Measurements from ENCODE around the gene ATP1A2. TPM values are rescaled to one million over a fixed set of nuclear protein-coding genes. Genes with fewer than 3 reads are reported as not detected.
A peak's percentile ranks its signal among the peaks of the same experiment; 100 is the strongest.

The ATP1A2 gene
- total RNA-seq, 1 donor from 2014 or later, result 401 TPM

- intact Hi-C loops (cut with micrococcal nuclease), result no loop called here
Measured at GRCh38 chr1:160070243-160071163, 45.1 kb upstream of the ATP1A2 start.

DNA sequence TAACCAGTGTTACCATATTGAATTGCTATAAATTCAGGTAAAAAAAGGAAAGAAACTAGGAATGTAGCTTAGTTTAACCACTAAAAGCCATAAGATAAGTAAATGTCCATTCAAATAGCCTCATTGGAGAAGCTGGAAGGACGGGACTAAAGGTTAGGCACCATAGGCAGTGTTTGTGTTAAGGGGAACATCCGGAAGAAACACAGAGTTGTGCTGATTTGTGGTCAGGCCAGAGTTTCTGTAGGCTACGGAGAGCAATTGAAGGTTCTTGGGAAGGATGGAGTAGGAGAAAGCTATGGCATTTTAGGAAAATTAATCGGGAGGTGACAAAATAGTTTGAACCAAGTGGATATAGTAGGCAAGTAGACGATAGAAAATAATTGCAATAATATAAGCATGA, 44.3 kb upstream of the ATP1A2 start:
- DNase-seq, result no peak
- TF ChIP-seq CTCF (IDR thresholded peaks at IDR 0.05; ENCODE audit: borderline replicate concordance), result no peak
- peaks cover 13% of the 10 kb centered on the region for H3K4me1 ChIP-seq
- no peak overlapping the region for H3K4me3 ChIP-seq
- H3K36me3 ChIP-seq, result no peaks in the 10 kb centered on the region
- H3K27ac ChIP-seq (replicated peaks), result no peak overlapping the region
- intact Hi-C loops (cut with micrococcal nuclease), result no loop called here
- H3K27me3 ChIP-seq (ENCODE audit: low read depth), result peaks cover 45% of the 10 kb centered on the region
- no peaks in the 10 kb centered on the region for H3K9me3 ChIP-seq (replicated peaks)

More at GRCh38 chr1:160070243-160071163, 45.1 kb upstream of the ATP1A2 start:
- Histone ChIP-seq H3K9me3 (replicated peaks) (no peaks in the 10 kb centered on the region), H3K36me3 (no peaks in the 10 kb centered on the region), H3K27me3 (ENCODE audit: low read depth) (peaks cover 38% of the 10 kb centered on the region), H3K27ac (replicated peaks) (no peak overlapping the region), H3K4me3 (peak overlapping the region; percentile 65), H3K4me1 (peaks cover 13% of the 10 kb centered on the region)
- peak; percentile 79 for DNase-seq
- no peak for TF ChIP-seq CTCF (IDR thresholded peaks at IDR 0.05; ENCODE audit: borderline replicate concordance)

DNA sequence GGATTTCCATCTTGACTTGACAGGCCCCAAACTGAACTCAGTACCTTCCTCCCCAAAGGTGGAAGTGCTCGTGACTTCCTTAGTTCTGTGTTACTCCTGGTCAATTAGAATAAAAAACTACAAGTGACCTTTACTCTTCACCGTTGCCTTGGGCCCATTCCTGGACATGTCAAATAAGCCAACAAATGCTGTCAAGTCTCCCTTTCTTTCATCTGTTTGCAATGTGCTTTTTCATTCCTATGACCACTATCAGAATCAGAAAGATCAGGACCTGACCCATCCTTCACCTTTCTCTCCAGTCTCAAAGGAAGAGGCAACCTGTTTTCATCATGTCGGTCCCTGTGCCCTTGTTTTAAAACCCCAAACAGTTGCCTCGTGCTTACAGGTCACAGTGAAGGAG, 40.7 kb upstream of the ATP1A2 start:
- Histone ChIP-seq H3K4me3 (no peak overlapping the region), H3K27me3 (ENCODE audit: low read depth) (peaks cover 71% of the 10 kb centered on the region), H3K27ac (replicated peaks) (no peak overlapping the region), H3K9me3 (replicated peaks) (no peaks in the 10 kb centered on the region), H3K4me1 (peaks cover 11% of the 10 kb centered on the region), H3K36me3 (no peaks in the 10 kb centered on the region)
- no peak for DNase-seq
- no peak for TF ChIP-seq CTCF (IDR thresholded peaks at IDR 0.05; ENCODE audit: borderline replicate concordance)
- intact Hi-C loops (cut with micrococcal nuclease), result no loop called here

DNA sequence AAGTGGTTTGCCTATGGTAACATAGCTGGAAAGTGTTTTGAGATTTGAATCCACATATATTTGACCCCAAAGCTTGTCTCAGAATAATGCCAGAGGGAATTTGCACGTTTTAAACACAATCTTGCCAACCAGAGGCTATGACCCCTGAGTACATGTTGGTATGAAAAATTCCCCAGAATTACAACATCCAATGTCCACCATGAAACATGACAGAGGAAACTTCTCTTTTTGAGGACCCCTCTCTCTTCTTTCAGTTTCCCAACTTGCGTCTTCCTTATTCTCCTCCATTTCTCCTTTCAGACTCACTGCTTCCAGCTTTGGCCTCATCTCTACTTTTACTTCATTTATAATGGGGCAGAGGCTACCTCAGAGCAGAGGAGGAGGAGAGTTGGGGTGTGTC, 39.7 kb upstream of the ATP1A2 start:
- Histone ChIP-seq H3K4me3 (no peak overlapping the region), H3K9me3 (replicated peaks) (no peaks in the 10 kb centered on the region), H3K27ac (replicated peaks) (no peak overlapping the region), H3K36me3 (no peaks in the 10 kb centered on the region), H3K4me1 (peaks cover 4% of the 10 kb centered on the region), H3K27me3 (ENCODE audit: low read depth) (peaks cover 79% of the 10 kb centered on the region)
- intact Hi-C loops (cut with micrococcal nuclease), result no loop called here
- no peak for DNase-seq
- TF ChIP-seq CTCF (IDR thresholded peaks at IDR 0.05; ENCODE audit: borderline replicate concordance), result no peak

- Histone ChIP-seq H3K36me3 (no peaks in the 10 kb centered on the region), H3K27me3 (ENCODE audit: low read depth) (peaks cover 79% of the 10 kb centered on the region), H3K4me3 (no peak overlapping the region), H3K9me3 (replicated peaks) (no peaks in the 10 kb centered on the region), H3K27ac (replicated peaks) (no peak overlapping the region), H3K4me1 (no peaks in the 10 kb centered on the region)
- intact Hi-C loops (cut with micrococcal nuclease), result no loop called here
- no peak for DNase-seq
- no peak for TF ChIP-seq CTCF (IDR thresholded peaks at IDR 0.05; ENCODE audit: borderline replicate concordance)
Measured at GRCh38 chr1:160076295-160076694, 39.3 kb upstream of the ATP1A2 start.

Data from left ventricle myocardium inferior (tissue), 1 donor.